HG03103 (cell line): ENCODE results near the gene HEXIM1.

Experiments
- ATAC-seq: cut with Tn5 transposase; IDR thresholded peaks from one replicate; pipeline ENCODE4 v1.9.1; 2021; ENCODE audit warnings: low read depth; ENCODE audit not compliant: unreplicated experiment

Gene HEXIM1

DNA sequence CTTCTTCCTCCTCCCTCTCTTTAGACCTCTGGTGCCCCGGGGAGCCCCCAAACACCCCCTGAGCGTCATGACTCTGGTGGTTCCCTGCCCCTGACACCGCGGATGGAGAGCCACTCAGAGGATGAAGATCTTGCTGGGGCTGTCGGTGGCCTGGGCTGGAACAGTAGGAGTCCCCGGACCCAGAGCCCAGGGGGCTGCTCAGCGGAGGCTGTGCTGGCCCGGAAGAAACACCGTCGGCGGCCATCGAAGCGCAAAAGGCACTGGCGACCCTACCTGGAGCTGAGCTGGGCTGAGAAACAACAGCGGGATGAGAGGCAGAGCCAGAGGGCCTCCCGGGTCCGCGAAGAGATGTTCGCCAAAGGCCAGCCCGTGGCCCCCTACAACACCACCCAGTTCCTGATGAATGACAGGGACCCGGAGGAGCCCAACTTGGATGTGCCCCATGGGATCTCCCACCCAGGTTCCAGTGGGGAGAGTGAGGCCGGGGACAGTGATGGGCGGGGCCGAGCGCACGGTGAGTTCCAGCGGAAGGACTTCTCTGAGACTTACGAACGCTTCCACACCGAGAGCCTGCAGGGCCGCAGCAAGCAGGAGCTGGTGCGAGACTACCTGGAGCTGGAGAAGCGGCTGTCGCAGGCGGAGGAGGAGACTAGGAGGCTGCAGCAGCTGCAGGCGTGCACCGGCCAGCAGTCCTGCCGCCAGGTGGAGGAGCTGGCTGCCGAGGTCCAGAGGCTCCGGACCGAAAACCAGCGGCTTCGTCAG, 20.9 kb downstream of the HEXIM1 start:
- ATAC-seq, result no peak

DNA sequence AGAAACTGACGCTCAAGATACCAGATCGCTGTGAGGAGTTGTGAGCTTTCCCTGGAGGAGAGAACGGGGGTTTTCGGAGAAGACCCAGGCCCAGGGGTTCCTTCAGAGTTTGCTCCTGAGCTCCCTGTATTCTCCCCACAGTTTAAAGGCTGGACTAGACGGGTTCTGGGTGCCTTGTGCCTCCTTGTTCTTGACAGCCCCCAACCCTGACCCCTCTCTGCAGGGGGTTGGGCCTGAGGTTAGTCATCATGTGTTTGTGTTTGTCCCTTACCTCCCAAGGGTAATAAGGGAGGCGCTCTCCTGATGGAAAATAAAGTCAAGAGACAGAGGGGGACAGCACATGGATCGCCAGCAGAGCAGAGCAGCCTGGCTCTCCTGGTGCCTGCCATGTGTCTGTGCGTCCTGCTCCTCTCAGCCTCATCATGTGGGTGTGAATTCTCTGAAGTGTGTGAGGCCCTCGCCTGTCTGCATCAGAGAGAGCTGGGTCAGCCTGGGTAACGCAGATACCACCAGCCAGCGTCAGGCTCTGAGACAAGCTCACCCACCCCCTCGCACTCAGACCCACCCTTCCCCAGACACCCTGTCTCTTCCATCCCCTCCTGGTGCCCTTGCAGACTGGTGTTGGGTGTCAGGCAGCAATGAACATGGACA, 22.1 kb downstream of the HEXIM1 start:
- ATAC-seq, result no peak

DNA sequence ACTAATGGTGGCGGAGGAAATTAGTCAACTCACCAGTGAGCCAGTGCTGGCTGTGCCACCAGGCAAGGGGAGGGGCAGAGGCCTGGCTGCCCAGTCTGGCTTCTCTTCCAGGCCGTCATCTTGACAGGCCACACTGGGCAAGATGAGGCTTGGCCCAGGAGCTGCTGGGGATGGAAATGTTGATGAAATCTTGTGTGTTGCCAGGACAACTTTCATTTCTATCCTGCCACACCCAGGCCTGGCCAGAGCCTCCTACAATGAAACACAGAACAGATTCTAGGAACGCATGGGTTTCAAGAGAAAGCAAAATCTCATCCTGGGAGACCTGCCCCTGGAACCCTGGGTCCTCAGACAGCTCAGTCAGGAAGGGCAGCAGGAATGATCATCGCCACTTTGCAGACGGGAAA, 22.7 kb downstream of the HEXIM1 start:
- no peak for ATAC-seq

- ATAC-seq, result no peak
These were observed 23.3 kb downstream of the HEXIM1 start for GRCh38 chr17:45171338-45172231.

- ATAC-seq, result no peak
These were observed 23.9 kb downstream of the HEXIM1 start for GRCh38 chr17:45172232-45172540.

- no peak for ATAC-seq
These were observed 24.4 kb downstream of the HEXIM1 start for GRCh38 chr17:45172541-45173286.

- no peak for ATAC-seq
These were observed 27.5 kb downstream of the HEXIM1 start for GRCh38 chr17:45175759-45176115.

DNA sequence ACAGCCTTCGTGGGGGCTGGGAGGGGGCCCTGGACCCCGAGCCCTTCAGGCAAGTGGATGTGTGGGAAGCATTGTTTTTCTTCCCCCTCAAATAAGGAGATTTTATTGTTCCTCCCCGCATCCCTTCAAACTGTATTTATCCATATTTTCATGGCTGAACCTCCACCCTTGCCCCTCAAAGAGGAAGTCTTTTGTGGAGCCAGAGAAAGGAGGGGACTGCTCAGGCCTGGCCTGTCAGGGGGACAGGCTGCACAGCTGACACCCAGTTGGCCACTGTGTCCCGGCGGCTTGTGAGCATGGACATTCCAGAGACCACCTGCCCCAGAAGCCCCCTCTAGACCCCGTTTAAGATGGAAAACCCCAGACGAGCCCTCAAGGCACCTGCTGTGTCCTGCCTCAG, 29.3 kb downstream of the HEXIM1 start:
- no peak for ATAC-seq

- ATAC-seq, result no peak
These were observed 35.9 kb downstream of the HEXIM1 start for GRCh38 chr17:45184144-45184543.

DNA sequence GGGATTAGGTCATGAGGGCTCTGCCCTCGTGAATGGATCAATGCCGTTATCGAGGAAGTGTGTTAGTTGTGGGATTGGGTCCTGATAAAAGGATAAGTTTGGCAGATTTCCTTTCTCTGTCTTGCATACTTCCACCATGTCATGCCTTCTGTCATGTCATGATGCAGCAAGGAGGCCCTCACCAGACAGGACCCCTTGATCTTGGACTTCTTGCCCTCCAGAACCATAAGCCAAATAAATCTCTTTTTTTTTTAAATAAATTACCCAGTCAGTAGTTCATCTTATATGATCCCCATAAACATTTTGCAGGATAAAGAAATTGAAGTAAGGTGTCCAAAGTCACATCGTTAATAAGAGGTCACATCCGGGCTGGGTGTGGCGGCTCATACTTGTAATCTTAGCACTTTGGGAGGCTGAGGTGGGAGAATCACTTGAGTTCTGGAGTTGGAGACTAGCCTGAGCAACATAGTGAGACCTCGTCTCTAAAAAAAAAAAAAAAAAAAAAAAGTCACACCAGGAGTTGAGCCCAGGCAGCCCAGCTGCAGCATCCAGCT, 38.6 kb downstream of the HEXIM1 start:
- ATAC-seq, result no peak

GRCh38 chr17:45189009-45189408, 40.7 kb downstream of the HEXIM1 start:
- no peak for ATAC-seq

- ATAC-seq, result no peak
These were observed 42.4 kb downstream of the HEXIM1 start for GRCh38 chr17:45190503-45191255.

DNA sequence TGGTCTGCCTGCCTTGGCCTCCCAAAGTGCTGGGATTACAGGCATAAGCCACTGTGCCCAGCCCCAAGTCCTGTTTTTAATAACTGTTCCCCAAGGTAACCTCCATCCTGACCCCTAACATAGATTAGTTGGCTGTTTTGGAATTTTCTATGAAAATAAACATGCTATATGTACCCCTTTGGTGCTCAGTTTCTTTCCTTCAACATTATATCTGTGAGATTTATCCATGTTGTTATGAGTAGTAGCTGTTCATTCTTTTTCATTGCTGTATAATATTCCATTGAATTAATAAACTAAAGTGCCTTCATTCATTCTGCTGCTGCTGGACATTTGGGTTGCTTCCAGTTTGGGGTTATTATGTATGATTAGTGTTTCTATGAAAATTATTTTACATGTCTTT, 47.1 kb downstream of the HEXIM1 start:
- ATAC-seq, result no peak

GRCh38 chr17:45197108-45197507, 48.8 kb downstream of the HEXIM1 start:
- no peak for ATAC-seq

DNA sequence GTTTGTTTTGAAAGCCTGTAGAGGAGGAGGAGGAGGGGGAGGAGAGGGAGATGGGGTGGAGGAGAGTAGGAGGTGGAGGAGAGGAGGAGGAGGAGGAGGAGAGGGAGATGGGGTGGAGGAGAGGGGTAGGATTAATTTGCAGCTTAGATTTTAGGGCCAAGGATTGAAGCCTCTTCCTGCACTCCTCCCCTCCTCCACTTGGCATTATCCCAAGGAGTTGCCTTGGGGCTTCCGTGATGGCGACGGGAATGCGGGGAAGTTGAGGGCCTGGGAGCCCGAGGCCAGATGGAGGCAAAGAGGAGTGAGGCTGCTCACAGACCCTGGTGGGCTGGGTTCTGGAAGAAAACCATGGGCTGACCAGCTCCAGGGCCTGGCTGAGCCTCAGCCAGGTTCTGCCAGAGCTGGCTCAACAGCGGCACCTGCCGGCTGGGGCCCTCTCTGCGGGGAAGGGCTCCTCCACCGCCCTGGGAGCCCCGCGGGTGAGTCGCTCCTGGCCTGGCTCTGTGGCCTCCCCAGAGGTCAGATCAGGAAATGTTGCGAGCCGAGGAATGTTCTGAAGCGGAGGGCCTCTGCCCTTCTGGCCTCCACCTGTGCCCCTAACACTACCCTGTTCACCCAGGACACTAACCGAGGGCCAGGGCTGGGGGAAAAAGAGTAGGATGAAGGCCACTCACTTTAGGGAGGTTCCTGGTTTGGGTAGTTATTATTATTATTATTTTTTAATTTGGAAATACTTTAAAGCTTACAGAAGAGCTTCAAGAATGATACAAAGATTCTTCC, 49.5 kb downstream of the HEXIM1 start:
- peak; percentile 54 for ATAC-seq

GRCh38 chr17:45200701-45201100, 52.4 kb downstream of the HEXIM1 start:
- ATAC-seq, result no peak

- no peak for ATAC-seq
These were observed 53.2 kb downstream of the HEXIM1 start for GRCh38 chr17:45201457-45201856.
